Subcutaneous abdominal adipose tissue (tissue), 5 donors: ENCODE data around the gene KCNIP4.

Source experiments
- H3K27ac ChIP-seq: one replicate; pipeline ENCODE4 v1.7.0; 2013; ENCODE audit warnings: low read depth, mild to moderate bottlenecking, inconsistent platforms, low read length, moderate library complexity
- H3K27me3 ChIP-seq, 5 donors: one replicate each; pipeline ENCODE4 v1.7.0; 2013; ENCODE audit warnings: low read length in 5 of 5, inconsistent platforms in 1 of 5; ENCODE audit not compliant: control insufficient read depth in 5 of 5, insufficient read depth in 4 of 5
- H3K36me3 ChIP-seq, 5 donors: one replicate each; pipeline ENCODE4 v1.7.0; 2013; ENCODE audit warnings: low read length in 5 of 5; ENCODE audit not compliant: control insufficient read depth in 5 of 5, insufficient read depth in 5 of 5
- H3K4me1 ChIP-seq, 5 donors: one replicate each; pipeline ENCODE4 v1.7.0; 2013; ENCODE audit warnings: low read length in 5 of 5, mild to moderate bottlenecking in 3 of 5, moderate library complexity in 1 of 5; ENCODE audit not compliant: control insufficient read depth in 5 of 5, insufficient read depth in 5 of 5
- H3K4me3 ChIP-seq, 5 donors: one replicate each; pipeline ENCODE4 v1.7.0; 2013; ENCODE audit warnings: low read length in 5 of 5, low read depth in 1 of 5
- H3K9ac ChIP-seq, 5 donors: one replicate each; pipeline ENCODE4 v1.7.0; 2013; ENCODE audit warnings: low read length in 5 of 5, mild to moderate bottlenecking in 4 of 5, moderate library complexity in 3 of 5
- H3K9me3 ChIP-seq, 5 donors: one replicate each; pipeline ENCODE4 v1.7.0; 2013; ENCODE audit warnings: low read length in 5 of 5; ENCODE audit not compliant: control insufficient read depth in 5 of 5
- donor health status: healthy.
- donor health status: healthy.
- donor health status: healthy.
- donor health status: healthy.
- donor health status: healthy.

KCNIP4 gene

GRCh38 chr4:21973850-21974249, 25.3 kb upstream of the KCNIP4 start:
- no peaks in the 10 kb centered on the region for H3K27me3 ChIP-seq
- H3K4me3 ChIP-seq: no peak overlapping the region
- H3K4me1 ChIP-seq: no peaks in the 10 kb centered on the region
- H3K27ac ChIP-seq: no peak overlapping the region
- no peak overlapping the region for H3K9ac ChIP-seq
- no peaks in the 10 kb centered on the region for H3K36me3 ChIP-seq
- H3K9me3 ChIP-seq: no peaks in the 10 kb centered on the region

GRCh38 chr4:21964762-21965319, 16.3 kb upstream of the KCNIP4 start:
- no peaks in the 10 kb centered on the region for H3K9me3 ChIP-seq
- H3K9ac ChIP-seq: no peak overlapping the region
- H3K36me3 ChIP-seq: no peaks in the 10 kb centered on the region
- no peaks in the 10 kb centered on the region for H3K27me3 ChIP-seq
- no peak overlapping the region for H3K4me3 ChIP-seq
- H3K4me1 ChIP-seq: no peaks in the 10 kb centered on the region
- no peak overlapping the region for H3K27ac ChIP-seq

GRCh38 chr4:21962691-21963090, 14.1 kb upstream of the KCNIP4 start:
- H3K27ac ChIP-seq: no peak overlapping the region
- H3K4me3 ChIP-seq: no peak overlapping the region
- H3K4me1 ChIP-seq: no peaks in the 10 kb centered on the region
- no peaks in the 10 kb centered on the region for H3K27me3 ChIP-seq
- H3K36me3 ChIP-seq: no peaks in the 10 kb centered on the region
- no peak overlapping the region for H3K9ac ChIP-seq
- H3K9me3 ChIP-seq: no peaks in the 10 kb centered on the region

- Histone ChIP-seq H3K36me3 (no peaks in the 10 kb centered on the region), H3K4me3 (no peak overlapping the region), H3K9ac (no peak overlapping the region), H3K9me3 (no peaks in the 10 kb centered on the region), H3K27ac (no peak overlapping the region), H3K27me3 (no peaks in the 10 kb centered on the region), H3K4me1 (no peaks in the 10 kb centered on the region)
Observed at GRCh38 chr4:21960793-21961192, 12.2 kb upstream of the KCNIP4 start.

- Histone ChIP-seq H3K9ac (no peak overlapping the region), H3K4me1 (no peaks in the 10 kb centered on the region), H3K27ac (no peak overlapping the region), H3K27me3 (no peaks in the 10 kb centered on the region), H3K9me3 (no peaks in the 10 kb centered on the region), H3K36me3 (no peaks in the 10 kb centered on the region), H3K4me3 (no peak overlapping the region)
Observed at GRCh38 chr4:21954916-21955315, 6.3 kb upstream of the KCNIP4 start.

- H3K27ac ChIP-seq: no peak overlapping the region
- H3K4me1 ChIP-seq: peaks cover 0 to 7% (median 4%) of the 10 kb centered on the region in 5 donors
- no peak overlapping the region for H3K9ac ChIP-seq
- no peak overlapping the region for H3K4me3 ChIP-seq
- H3K9me3 ChIP-seq: no peaks in the 10 kb centered on the region
- H3K27me3 ChIP-seq: peaks cover 0 to 8% (median 5%) of the 10 kb centered on the region in 5 donors
- no peaks in the 10 kb centered on the region for H3K36me3 ChIP-seq
Observed at GRCh38 chr4:21953653-21954052, 5.1 kb upstream of the KCNIP4 start.

- H3K9me3 ChIP-seq: no peaks in the 10 kb centered on the region
- no peak overlapping the region for H3K4me3 ChIP-seq
- H3K36me3 ChIP-seq: no peaks in the 10 kb centered on the region
- H3K27ac ChIP-seq: no peak overlapping the region
- peaks cover 0 to 14% (median 9%) of the 10 kb centered on the region in 5 donors for H3K4me1 ChIP-seq
- H3K27me3 ChIP-seq: peaks cover 7 to 18% (median 14%) of the 10 kb centered on the region in 5 donors
- no peak overlapping the region for H3K9ac ChIP-seq
Observed at GRCh38 chr4:21952549-21952948, 4.0 kb upstream of the KCNIP4 start.

GRCh38 chr4:21949073-21949457, 493 bp upstream of the KCNIP4 start:
- Histone ChIP-seq H3K4me3 (peak overlapping the region; percentile 2 to 67 (median 43)), H3K36me3 (no peaks in the 10 kb centered on the region), H3K9ac (no peak overlapping the region), H3K4me1 (peaks cover 0 to 14% (median 9%) of the 10 kb centered on the region in 5 donors), H3K27ac (no peak overlapping the region), H3K27me3 (peaks cover 8 to 23% (median 17%) of the 10 kb centered on the region in 5 donors), H3K9me3 (no peaks in the 10 kb centered on the region)

- H3K27ac ChIP-seq: no peak overlapping the region
- H3K9ac ChIP-seq: no peak overlapping the region
- H3K9me3 ChIP-seq: no peaks in the 10 kb centered on the region
- peaks cover 8 to 23% (median 17%) of the 10 kb centered on the region in 5 donors for H3K27me3 ChIP-seq
- H3K4me1 ChIP-seq: peaks cover 0 to 14% (median 9%) of the 10 kb centered on the region in 5 donors
- peak overlapping the region in 2 of 5 donors; percentile 52 to 64 for H3K4me3 ChIP-seq
- H3K36me3 ChIP-seq: no peaks in the 10 kb centered on the region
Observed at GRCh38 chr4:21947791-21948346, 703 bp downstream of the KCNIP4 start.

- Histone ChIP-seq H3K27me3 (peaks cover 8 to 23% (median 17%) of the 10 kb centered on the region in 5 donors), H3K27ac (no peak overlapping the region), H3K4me1 (peaks cover 0 to 14% (median 9%) of the 10 kb centered on the region in 5 donors), H3K36me3 (no peaks in the 10 kb centered on the region), H3K4me3 (no peak overlapping the region), H3K9ac (no peak overlapping the region), H3K9me3 (no peaks in the 10 kb centered on the region)
Observed at GRCh38 chr4:21946858-21947257, 1.7 kb downstream of the KCNIP4 start.
